T-cell (primary cell): ENCODE data around the gene PARD3. TPM values are rescaled to one million over a fixed set of nuclear protein-coding genes. Genes with fewer than 3 reads are reported as not detected.
"Not testable (repeated sequence)": the region's sequence is repeated elsewhere in the genome, so short reads cannot be mapped to it uniquely, and the experiment has no call there.

Experiments
- ATAC-seq, 4 experiments: fragments of 200-7000 bp in 3 of 4; fragments of 150-1000 bp in 1 of 4; cut with Tn5 transposase; replicated peaks in 1 of 4; 1 replicate in 3 of 4; 2 replicates in 1 of 4; pipeline ENCODE4 v1.10.0; 2021; ENCODE audit warnings: moderate library complexity in 3 of 4, mild to moderate bottlenecking in 2 of 4, moderate number of reproducible peaks in 1 of 4
- CTCF ChIA-PET, 2 donors: fragments of 300-600 bp; sonication (Branson Sonifier 250); formaldehyde crosslinking; loops; one replicate each; lab custom pipeline; 2022; ENCODE audit warnings: antibody characterized with exemption in 2 of 2; lab: Charles Lee
- POLR2A ChIA-PET, 2 donors: fragments of 300-600 bp; sonication (Branson Sonifier 250); formaldehyde crosslinking; loops; one replicate each; lab custom pipeline; 2022; ENCODE audit warnings: antibody characterized with exemption in 2 of 2; lab: Charles Lee
- DNase-seq, 35 experiments: peaks; one replicate each; pipeline versions ENCODE4 v3.0.0 to v3.0.0-alpha.2; 2013 to 2023
- H3K27ac ChIP-seq: one replicate; pipeline ENCODE4 v1.5.1; 2013; ENCODE audit warnings: low read length
- H3K27me3 ChIP-seq, 2 experiments: replicated peaks in 1 of 2; 1 replicate in 1 of 2; 2 replicates in 1 of 2; pipeline versions ENCODE4 v1.6.1 to v1.7.0; 2013; ENCODE audit warnings: low read length in 1 of 2, mixed read lengths in 1 of 2; ENCODE audit not compliant: control insufficient read depth in 2 of 2, insufficient read depth in 2 of 2; ENCODE audit errors: extremely low read depth in 1 of 2
- H3K36me3 ChIP-seq, 2 donors: 1 replicate in 1 of 2; 2 replicates in 1 of 2; pipeline versions ENCODE4 v1.6.1 to v1.7.0; 2013; ENCODE audit warnings: low read length in 1 of 2; ENCODE audit not compliant: control insufficient read depth in 2 of 2, insufficient read depth in 1 of 2; ENCODE audit errors: extremely low read depth in 1 of 2
- H3K4me1 ChIP-seq, 2 experiments: 1 replicate in 1 of 2; 2 replicates in 1 of 2; pipeline versions ENCODE4 v1.6.1 to v1.7.0; 2013; ENCODE audit warnings: low read length in 2 of 2, mixed read lengths in 1 of 2; ENCODE audit not compliant: insufficient read depth in 2 of 2, control insufficient read depth in 1 of 2; ENCODE audit errors: extremely low read depth in 1 of 2
- H3K4me3 ChIP-seq, 2 donors: 1 replicate in 1 of 2; 2 replicates in 1 of 2; pipeline versions ENCODE4 v1.5.1 to v1.7.0; 2013; ENCODE audit warnings: mild to moderate bottlenecking in 2 of 2, low read length in 1 of 2, moderate library complexity in 1 of 2; ENCODE audit not compliant: control insufficient read depth in 1 of 2; ENCODE audit errors: extremely low read depth in 1 of 2
- H3K9me3 ChIP-seq: 2 replicates; pipeline ENCODE4 v1.7.0; 2013
- H3K27ac Mint-ChIP-seq, 2 donors: one replicate each; pipeline ENCODE4 v1.8.0; 2020 to 2021; ENCODE audit warnings: mild to moderate bottlenecking in 2 of 2, mixed read lengths in 2 of 2
- H3K27me3 Mint-ChIP-seq, 2 donors: one replicate each; pipeline ENCODE4 v1.8.0; 2021 to 2022; ENCODE audit warnings: mixed read lengths in 2 of 2
- H3K36me3 Mint-ChIP-seq: one replicate; pipeline ENCODE4 v1.8.0; 2021; ENCODE audit warnings: mixed read lengths
- H3K4me1 Mint-ChIP-seq, 3 donors: one replicate each; pipeline ENCODE4 v1.8.0; 2020 to 2022; ENCODE audit warnings: mixed read lengths in 3 of 3, mild to moderate bottlenecking in 1 of 3
- H3K4me3 Mint-ChIP-seq, 3 donors: one replicate each; pipeline ENCODE4 v1.8.0; 2020 to 2022; ENCODE audit warnings: mild to moderate bottlenecking in 3 of 3, mixed read lengths in 3 of 3, moderate library complexity in 3 of 3
- H3K9me3 Mint-ChIP-seq, 3 donors: one replicate each; pipeline ENCODE4 v1.8.0; 2020 to 2022; ENCODE audit warnings: mixed read lengths in 3 of 3
- WGBS: methylation state at CpG from one replicate; pipeline ENCODE4 v1.1.5; 2013; ENCODE audit warnings: missing lambda C conversion rate; ENCODE audit not compliant: insufficient coverage; 5-methylcytosine and 5-hydroxymethylcytosine counted together
- total RNA-seq, 35 experiments: library from RNA in 6 of 35; stranded (reverse) in 6 of 35; fragments of 120-200 nt in 1 of 35; gene quantifications; one replicate each; pipeline versions ENCODE4 v1.2.1 to v1.2.4 and lab custom pipeline; 2013 to 2026

The PARD3 gene
- total RNA-seq, 5 donors from 2014 or later (not counting 1 experiment from before 2014, with no cell fraction given) = 0.36 to 0.92 (median 0.65) TPM

DNA sequence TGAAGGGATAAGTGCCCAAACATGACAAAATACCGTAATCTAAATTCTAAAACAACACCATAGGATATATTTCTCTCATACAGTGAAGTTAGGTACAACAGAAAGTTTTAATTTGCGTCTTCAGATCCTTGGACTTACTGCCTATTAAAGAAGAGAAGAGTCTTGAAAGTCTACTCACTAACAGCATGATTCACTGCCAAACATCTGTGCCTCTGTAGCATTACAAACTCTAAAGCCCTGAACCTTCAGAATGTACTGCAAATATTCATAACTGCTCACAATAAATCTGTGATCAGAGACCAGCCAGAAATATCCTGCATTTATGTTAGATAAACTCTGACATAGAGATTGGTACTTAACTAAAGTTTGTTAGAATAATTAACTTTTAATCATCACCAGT is 365.3 kb downstream of the PARD3 start:
- no peak overlapping the region for H3K4me3 ChIP-seq
- no peaks in the 10 kb centered on the region for H3K27me3 ChIP-seq
- no peak overlapping the region for H3K27ac ChIP-seq
- ATAC-seq (no peak), DNase-seq (no peak)
- ChIA-PET POLR2A (no interaction called here), CTCF (no interaction called here)
- H3K4me1 Mint-ChIP-seq = no peaks in the 10 kb centered on the region
- no peaks in the 10 kb centered on the region for H3K9me3 ChIP-seq
- H3K9me3 Mint-ChIP-seq = no peaks in the 10 kb centered on the region
- H3K27ac Mint-ChIP-seq = no peak overlapping the region
- H3K27me3 Mint-ChIP-seq = no peaks in the 10 kb centered on the region
- H3K36me3 ChIP-seq = no peaks in the 10 kb centered on the region
- no peaks in the 10 kb centered on the region for H3K4me1 ChIP-seq
- H3K4me3 Mint-ChIP-seq = no peak overlapping the region
- WGBS = 100% methylated on average over 1 of the region's 2 CpGs
- no peaks in the 10 kb centered on the region for H3K36me3 Mint-ChIP-seq

DNA sequence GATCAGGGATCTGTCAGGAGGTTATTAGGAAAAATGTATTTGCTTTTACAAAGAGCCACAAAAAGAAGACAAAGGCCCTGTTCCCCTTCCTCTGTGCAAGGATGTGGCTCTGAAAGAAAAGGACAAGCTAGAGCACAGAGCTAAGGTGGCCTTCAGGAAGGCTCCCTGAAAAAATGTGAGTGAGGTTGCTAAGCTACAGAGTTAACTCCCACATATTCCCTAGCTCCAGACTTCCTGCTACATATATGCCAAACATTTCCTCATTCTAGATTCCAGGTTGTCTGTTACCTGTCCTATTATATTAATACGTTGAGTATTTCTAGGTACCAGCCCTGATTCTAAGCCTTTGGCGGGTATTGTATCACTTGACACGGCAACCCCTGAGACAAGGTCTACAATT is 369.0 kb downstream of the PARD3 start:
- no peak overlapping the region for H3K27ac ChIP-seq
- no peaks in the 10 kb centered on the region for H3K9me3 ChIP-seq
- Mint-ChIP-seq H3K27me3 (peaks cover 0 to 3% of the 10 kb centered on the region in 2 donors), H3K36me3 (no peaks in the 10 kb centered on the region), H3K4me1 (no peaks in the 10 kb centered on the region), H3K9me3 (no peaks in the 10 kb centered on the region), H3K4me3 (no peak overlapping the region), H3K27ac (no peak overlapping the region)
- peaks cover 0 to 2% of the 10 kb centered on the region in 2 experiments for H3K27me3 ChIP-seq
- no peaks in the 10 kb centered on the region for H3K36me3 ChIP-seq
- H3K4me1 ChIP-seq = no peaks in the 10 kb centered on the region
- no CpG with 5 or more reads among the region's 3 CpGs for WGBS
- ATAC-seq (no peak), DNase-seq (no peak)
- ChIA-PET POLR2A (no interaction called here), CTCF (no interaction called here)
- no peak overlapping the region for H3K4me3 ChIP-seq

DNA sequence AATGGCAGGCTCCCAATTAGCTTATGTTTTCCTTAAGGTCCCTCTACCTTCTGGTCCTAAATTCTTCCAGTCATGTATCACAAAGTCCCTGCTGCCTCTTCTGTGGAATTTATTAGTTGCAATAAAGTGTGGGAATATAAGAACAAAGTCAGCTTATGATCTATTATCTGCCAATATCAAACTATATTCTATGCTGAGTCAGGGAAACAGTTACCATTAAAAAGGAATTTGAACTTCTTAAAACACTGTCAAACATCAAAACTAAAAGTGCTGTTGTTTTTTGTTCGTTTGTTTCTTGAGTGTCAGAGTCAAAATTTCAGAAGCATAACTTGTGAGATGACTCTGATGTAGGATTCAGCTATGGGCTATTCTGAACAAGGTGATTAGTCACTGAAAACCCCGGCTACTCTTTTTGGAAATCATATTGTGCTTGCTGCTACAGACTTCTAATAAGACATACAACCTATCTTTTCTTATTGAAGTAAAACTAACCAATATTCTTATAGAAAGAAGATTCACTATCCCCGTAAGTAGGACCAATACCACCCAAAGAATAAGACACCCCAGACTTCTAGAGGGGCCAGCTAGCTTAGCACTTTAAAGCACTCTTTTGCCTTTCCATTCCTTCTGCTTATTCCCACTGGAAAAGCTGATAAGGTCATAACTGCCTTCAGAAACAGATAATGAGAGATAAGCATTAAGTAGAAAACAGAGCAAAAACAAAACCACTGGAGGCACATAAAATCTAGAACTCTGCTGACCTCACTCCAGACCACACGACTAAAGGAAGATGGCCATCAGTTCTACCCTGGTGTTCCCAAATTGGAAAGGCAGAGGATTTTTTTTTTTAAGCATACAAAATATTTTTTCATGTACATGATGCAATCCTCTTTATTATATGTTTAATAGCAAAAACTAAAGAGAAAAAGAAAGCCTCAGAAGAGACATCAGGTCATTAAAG is 370.6 kb downstream of the PARD3 start:
- no peak for DNase-seq
- Mint-ChIP-seq H3K27ac (no peak overlapping the region), H3K9me3 (no peaks in the 10 kb centered on the region), H3K36me3 (no peaks in the 10 kb centered on the region), H3K27me3 (peaks cover 0 to 3% of the 10 kb centered on the region in 2 donors), H3K4me3 (no peak overlapping the region), H3K4me1 (no peaks in the 10 kb centered on the region)
- H3K4me3 ChIP-seq = no peak overlapping the region
- H3K4me1 ChIP-seq = no peaks in the 10 kb centered on the region
- peaks cover 0 to 2% of the 10 kb centered on the region in 2 experiments for H3K27me3 ChIP-seq
- H3K9me3 ChIP-seq = no peaks in the 10 kb centered on the region
- CTCF ChIA-PET = no interaction called here
- 60% methylated on average over 1 of the region's 4 CpGs for WGBS
- POLR2A ChIA-PET = no interaction called here
- no peaks in the 10 kb centered on the region for H3K36me3 ChIP-seq
- ATAC-seq = no peak
- H3K27ac ChIP-seq = no peak overlapping the region

DNA sequence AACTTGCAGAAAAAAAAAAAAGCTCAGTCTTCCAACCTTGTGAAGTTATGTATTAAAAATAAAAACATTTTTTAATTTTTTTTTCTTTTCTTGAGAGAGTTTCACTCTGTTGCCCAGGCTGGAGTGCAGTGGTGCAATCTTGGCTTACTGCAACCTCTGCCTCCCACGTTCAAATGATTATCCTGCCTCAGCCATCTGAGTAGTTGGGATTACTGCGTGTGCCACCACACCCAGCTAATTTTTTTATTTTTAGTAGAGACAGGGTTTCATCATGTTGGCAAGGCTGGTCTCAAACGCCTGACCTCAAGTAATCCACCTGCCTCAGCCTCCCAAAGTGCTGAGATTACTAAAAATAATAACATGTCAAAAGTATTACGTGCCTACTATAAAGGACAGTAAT is 375.7 kb downstream of the PARD3 start:
- H3K4me1 Mint-ChIP-seq, H3K27ac Mint-ChIP-seq, H3K4me3 Mint-ChIP-seq, H3K4me1 ChIP-seq, H3K9me3 ChIP-seq, H3K27ac ChIP-seq, DNase-seq, H3K36me3 ChIP-seq, H3K4me3 ChIP-seq, H3K27me3 Mint-ChIP-seq, H3K27me3 ChIP-seq, H3K36me3 Mint-ChIP-seq, CTCF ChIA-PET, POLR2A ChIA-PET, H3K9me3 Mint-ChIP-seq, ATAC-seq: not testable (repeated sequence)
- 67% methylated on average over 1 of the region's 4 CpGs for WGBS

DNA sequence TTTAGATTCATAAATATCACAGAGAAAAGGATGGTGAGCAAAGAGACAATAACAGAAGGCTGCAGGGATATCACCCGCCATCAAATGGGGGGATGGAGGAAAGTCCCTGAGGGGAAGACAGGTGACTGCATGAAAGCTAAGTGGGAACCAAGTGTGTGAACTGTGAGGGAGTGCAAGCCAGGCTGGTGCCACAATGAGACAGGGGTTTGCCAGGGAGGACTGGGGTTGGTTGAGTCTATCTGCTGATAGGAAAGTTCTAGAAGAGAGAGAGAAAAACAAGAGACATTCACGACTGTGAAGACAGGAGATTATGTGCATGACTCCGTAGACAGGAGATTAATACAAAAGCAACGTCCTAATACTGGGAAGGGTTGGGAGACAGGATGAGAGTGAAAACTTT is 376.4 kb downstream of the PARD3 start:
- no peaks in the 10 kb centered on the region for H3K9me3 Mint-ChIP-seq
- ATAC-seq (no peak), DNase-seq (no peak)
- Histone ChIP-seq H3K27ac (no peak overlapping the region), H3K27me3 (peaks cover 0 to 2% of the 10 kb centered on the region in 2 experiments), H3K9me3 (no peaks in the 10 kb centered on the region), H3K36me3 (no peaks in the 10 kb centered on the region), H3K4me3 (no peak overlapping the region), H3K4me1 (no peaks in the 10 kb centered on the region)
- H3K27ac Mint-ChIP-seq = no peak overlapping the region
- WGBS = 87% methylated on average over 4 of the region's 4 CpGs
- H3K4me3 Mint-ChIP-seq = no peak overlapping the region
- no peaks in the 10 kb centered on the region for H3K36me3 Mint-ChIP-seq
- POLR2A ChIA-PET = no interaction called here
- CTCF ChIA-PET = no interaction called here
- H3K27me3 Mint-ChIP-seq = no peaks in the 10 kb centered on the region
- H3K4me1 Mint-ChIP-seq = no peaks in the 10 kb centered on the region

DNA sequence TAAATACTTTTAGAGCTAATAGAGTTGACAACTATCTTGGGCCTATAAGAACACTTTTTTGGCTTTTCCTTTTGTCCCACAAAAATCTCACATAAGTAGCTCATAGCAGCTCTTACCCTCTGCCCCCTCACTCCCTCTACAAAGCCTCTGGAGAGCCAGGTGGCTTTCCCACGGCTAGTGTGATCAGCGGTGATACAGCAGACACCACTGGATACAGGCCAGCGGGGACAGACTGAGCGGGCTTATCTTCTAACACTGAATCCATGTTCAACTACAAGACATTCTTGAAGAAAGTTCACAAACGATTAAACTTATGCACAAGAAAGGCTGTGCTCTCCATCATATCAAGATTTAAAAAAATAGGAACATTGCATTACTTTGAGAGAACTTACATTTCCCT is 377.2 kb downstream of the PARD3 start:
- Histone ChIP-seq H3K4me1 (no peaks in the 10 kb centered on the region), H3K4me3 (no peak overlapping the region), H3K27ac (no peak overlapping the region), H3K36me3 (no peaks in the 10 kb centered on the region), H3K27me3 (peaks cover 0 to 2% of the 10 kb centered on the region in 2 experiments), H3K9me3 (no peaks in the 10 kb centered on the region)
- CTCF ChIA-PET = no interaction called here
- 70% methylated on average over 3 of the region's 5 CpGs for WGBS
- Mint-ChIP-seq H3K27ac (no peak overlapping the region), H3K9me3 (no peaks in the 10 kb centered on the region), H3K36me3 (no peaks in the 10 kb centered on the region), H3K27me3 (no peaks in the 10 kb centered on the region), H3K4me1 (no peaks in the 10 kb centered on the region), H3K4me3 (no peak overlapping the region)
- POLR2A ChIA-PET = no interaction called here
- DNase-seq = no peak
- no peak for ATAC-seq
